Breast epithelium (tissue), 3 donors: Measurements from ENCODE around the gene PLCB4.

Source experiments
- CTCF ChIP-seq, 3 donors: fragments of 450-650 bp; IDR thresholded peaks; one replicate each; pipeline ENCODE4 v1.5.1; 2016 to 2017; ENCODE audit warnings: antibody characterized with exemption in 3 of 3, mild to moderate bottlenecking in 3 of 3, moderate library complexity in 3 of 3
- POLR2A ChIP-seq: fragments of 450-650 bp; IDR thresholded peaks from one replicate; pipeline ENCODE4 v1.6.1; 2016; ENCODE audit warnings: antibody characterized with exemption, mild to moderate bottlenecking, moderate library complexity

GRCh38 chr20:9344083-9344920 is 275.4 kb downstream of the PLCB4 start:
- TF ChIP-seq POLR2A (no peak), CTCF (IDR thresholded peaks at IDR 0.05) (no peak)
